Measurements from ENCODE around the gene C8G. TPM values are rescaled to one million over a fixed set of nuclear protein-coding genes. Genes with fewer than 3 reads are reported as not detected.

Gene C8G
- total and polyA plus RNA-seq, 9 of the 15 experiments (the other 6 are each of a cell fraction or from before 2014, with no cell fraction given) = 0.35 to 5.9 (median 2.7) TPM; not detected in 2

- peak; percentile 81 for TF ChIP-seq MGA (IDR thresholded peaks at IDR 0.05)
- no peak for TF ChIP-seq ZBTB49 (CRISPR knock-in tag; IDR thresholded peaks at IDR 0.05; ENCODE audit: borderline replicate concordance)
- peak; percentile 16 for TF ChIP-seq TAF1 (IDR thresholded peaks at IDR 0.05; ENCODE audit: control insufficient read depth, extremely low read depth, insufficient read depth, low read length, severe bottlenecking)
- TF ChIP-seq ASH1L (IDR thresholded peaks at IDR 0.05; ENCODE audit: borderline replicate concordance, low read depth, partially characterized antibody) = peak; percentile 79
- TF ChIP-seq KLF10 (CRISPR knock-in tag; IDR thresholded peaks at IDR 0.05) = no peak
- no peak for TF ChIP-seq SNRNP70 (optimal IDR thresholded peaks at IDR 0.05; ENCODE audit: low read depth, low read length)
- no peak for TF ChIP-seq LEF1 (IDR thresholded peaks at IDR 0.05)
- TF ChIP-seq ZNF589 (CRISPR knock-in tag; IDR thresholded peaks at IDR 0.05; ENCODE audit: low read depth) = no peak
- TF ChIP-seq L3MBTL2 (IDR thresholded peaks at IDR 0.05) = peak; percentile 79
- 0 out of 2 replicates have a peak, but pooled peaks have one; percentile 24 for TF ChIP-seq GTF2E2 (tag; IDR thresholded peaks at IDR 0.05)
- TF ChIP-seq DEAF1 (CRISPR knock-in tag; IDR thresholded peaks at IDR 0.05) = no peak
Observed at GRCh38 chr9:136949817-136950655, 5.0 kb downstream of the C8G start (continued).
